Stimulated activated CD8-positive, alpha-beta memory T cell treated with anti-CD3 and anti-CD28 coated beads, Interleukin-2, amount 100 ng/mL, for 1 hour (primary cell): Measurements from ENCODE around the gene TMEM63C.

Source experiments
- DNase-seq, 2 donors: peaks; one replicate each; pipeline ENCODE4 v3.0.0-alpha.2; 2020; ENCODE audit warnings: low read depth in 2 of 2

The TMEM63C gene

DNA sequence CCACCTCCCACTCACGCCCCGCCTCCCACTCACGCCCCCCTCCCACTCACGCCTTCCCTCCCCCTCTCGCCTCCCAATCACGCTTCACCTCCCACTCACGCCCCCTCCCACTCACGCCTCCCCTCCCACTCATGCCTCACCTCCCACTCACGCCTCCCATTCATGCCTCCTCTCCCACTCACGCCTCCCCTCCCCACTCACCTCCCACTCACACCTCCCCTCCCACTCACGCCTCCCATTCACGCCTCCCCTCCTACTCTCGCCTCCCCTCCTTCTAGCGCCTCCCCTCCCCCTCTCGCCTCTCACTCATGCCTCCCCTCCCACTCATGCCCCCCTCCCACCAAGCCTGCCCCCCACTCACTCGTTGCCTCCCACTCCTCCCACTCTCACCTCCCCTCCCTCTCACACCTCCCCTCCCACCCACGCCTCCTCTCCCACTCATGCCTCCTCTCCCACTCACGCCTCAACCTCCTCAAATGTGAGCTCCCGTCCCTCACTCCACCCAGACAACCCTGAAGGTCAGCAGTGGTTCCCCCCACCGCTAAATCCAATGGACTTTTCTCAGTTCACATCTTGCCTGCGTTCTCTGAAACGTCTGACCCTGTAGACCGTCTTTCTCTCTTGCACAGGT is 39.8 kb downstream of the TMEM63C start:
- no peak for DNase-seq

DNA sequence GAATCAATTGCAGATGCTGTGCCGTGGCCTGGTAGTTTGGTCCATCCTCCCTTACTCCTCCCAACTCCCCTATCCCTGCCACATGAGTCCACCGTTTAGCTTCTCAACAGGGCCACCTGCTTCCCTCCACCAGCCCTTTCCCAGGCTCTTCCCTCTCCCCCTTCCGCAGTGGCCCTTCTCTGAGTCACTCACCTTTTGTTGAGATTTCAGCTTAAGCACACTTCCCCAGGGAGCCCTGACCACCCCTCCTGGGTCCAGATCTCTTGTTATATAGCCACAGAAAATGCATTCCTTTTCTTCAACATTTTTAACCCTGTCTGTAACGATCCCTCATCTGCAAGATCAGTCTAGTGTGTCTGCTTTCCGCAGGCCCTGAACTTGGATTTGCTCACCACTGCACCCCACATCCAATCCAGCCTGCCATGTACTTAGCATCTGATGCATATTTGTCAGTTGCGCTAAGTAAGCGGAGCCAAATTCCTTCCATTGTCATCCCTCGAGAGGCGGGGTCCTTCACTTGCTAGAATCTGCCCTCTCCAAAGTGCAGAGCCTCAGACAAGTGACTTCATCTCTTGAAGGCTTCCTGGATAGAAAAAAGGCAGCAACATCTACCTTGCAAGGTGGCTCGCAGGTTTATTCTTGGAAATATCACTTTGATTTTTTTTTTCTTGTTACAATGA is 41.1 kb downstream of the TMEM63C start:
- DNase-seq: no peak

DNA sequence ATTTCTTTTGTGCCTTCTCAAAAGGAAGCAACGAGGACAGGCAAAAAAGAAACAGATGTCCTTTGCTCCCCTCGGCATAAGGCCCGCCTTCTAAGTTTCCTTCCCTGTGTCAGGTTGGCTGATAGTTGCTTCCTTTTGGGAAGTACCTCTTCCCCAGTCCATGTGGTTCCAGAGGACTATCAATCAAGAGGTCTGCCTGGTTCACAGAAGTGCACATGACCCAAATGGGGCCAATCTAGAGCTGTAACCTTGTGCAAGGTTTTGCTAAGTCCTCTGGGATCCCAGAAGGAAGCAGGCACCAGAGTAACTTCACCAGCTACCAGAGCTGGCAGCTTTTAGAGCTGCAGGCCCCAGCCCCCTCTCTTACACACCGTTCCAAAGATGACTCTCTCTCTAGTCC is 42.6 kb downstream of the TMEM63C start:
- DNase-seq: no peak

DNA sequence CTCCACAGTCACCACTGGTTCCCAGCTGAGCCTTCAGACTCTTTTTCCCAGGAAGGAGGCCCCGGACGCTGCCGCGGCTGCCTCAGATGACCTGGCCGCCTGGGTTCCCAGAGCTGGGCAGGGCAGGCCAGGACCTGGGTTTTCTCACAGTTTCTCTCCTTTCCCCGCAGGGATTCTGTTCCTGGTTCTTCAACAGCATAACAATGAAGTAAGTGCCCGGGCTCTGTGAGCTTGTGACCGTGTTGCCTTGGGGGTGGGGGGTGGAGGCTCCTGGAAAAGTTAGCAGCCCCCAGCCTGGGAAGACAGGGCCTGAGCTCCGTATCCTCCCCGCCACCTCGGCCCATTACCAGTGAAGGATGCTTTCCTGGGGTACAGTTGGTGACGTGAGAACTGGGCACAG is 43.7 kb downstream of the TMEM63C start:
- no peak for DNase-seq

DNA sequence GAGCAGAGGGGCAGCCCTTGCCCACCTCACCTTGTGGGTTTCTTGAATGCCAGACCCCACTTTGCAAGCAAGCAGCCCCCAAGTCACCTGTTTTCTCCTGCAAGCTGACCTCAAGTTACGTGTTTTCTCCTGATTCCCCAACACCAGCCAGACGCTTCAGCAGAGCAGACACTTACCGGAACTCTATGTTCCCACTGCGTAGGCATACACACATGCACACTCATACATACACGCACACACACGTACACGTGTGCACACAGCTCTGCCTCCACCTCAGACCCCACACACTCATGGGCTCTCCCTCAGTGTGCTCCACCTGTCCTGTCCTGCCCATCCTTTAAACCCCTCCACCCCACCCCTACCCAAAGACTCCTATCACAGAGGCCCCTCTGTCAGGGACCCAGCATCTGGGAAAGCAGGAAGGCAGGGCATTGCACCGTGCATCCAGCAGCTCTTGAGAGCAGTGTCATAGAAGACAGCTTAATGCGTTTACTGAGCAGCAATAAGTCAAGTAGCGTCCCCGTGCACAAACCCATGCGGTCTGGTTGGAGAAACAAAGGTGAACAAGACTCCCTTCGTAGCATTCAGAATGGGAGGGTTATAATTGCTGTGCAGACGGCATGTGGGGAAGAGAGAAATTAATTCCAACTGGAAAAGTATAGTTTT is 44.4 kb downstream of the TMEM63C start:
- no peak for DNase-seq

DNA sequence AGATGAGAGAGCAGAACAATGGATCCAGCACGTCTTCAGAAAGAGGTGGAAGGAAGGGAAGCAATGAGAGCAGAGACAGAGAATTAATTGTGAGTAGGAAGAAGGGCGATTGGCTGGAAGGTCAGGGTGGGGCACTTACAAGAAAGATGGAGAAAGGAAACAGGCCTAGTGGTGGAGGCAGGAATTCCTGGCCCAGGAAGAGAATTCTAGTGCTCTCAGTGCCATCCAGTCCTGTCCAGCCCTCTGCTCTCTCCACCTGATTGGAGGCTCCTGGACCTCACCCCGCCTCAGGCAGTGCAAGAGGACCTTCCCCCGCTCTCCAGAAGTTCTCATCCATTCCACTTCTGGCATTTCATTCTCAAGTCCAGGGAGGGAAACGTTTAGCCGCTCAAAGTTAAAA is 46.5 kb downstream of the TMEM63C start:
- no peak for DNase-seq

DNA sequence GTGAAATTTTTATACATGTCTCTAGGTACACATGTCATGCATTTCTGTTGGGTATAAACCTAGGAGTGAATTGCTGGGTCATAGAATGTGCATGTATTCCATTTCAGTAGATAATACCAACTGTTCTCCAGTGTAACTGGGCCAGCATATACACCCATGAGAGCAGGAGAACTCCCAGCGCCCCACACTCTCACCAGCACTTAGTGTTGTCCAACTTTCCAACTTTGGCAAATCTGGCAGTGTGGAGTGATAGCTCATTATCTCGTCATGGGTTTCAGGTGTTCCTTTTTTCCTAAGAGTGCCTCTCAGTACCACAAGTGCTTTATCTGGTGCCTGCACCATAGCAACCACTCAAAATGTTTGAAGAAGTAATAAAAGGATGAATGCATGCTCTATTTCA is 49.3 kb downstream of the TMEM63C start:
- no peak for DNase-seq

DNA sequence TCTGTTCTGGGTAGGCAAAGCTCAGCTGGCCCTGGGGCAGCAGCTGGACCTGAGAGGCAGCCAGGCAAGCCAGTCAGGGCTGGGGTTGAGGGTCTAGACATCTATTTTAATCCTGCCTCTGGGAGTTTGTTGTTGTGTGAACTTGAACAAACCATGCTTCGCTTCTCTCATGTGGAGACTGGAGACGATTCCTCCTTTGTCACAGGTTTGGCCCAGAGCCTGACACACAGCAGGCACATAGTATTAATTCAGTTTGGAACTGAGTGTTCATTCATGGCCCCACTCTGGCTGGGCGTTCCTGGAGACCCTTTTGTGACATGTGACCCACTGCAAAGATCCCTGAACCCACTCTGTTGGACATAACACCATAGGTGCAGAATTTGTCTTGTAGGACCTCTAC is 50.1 kb downstream of the TMEM63C start:
- no peak for DNase-seq

DNA sequence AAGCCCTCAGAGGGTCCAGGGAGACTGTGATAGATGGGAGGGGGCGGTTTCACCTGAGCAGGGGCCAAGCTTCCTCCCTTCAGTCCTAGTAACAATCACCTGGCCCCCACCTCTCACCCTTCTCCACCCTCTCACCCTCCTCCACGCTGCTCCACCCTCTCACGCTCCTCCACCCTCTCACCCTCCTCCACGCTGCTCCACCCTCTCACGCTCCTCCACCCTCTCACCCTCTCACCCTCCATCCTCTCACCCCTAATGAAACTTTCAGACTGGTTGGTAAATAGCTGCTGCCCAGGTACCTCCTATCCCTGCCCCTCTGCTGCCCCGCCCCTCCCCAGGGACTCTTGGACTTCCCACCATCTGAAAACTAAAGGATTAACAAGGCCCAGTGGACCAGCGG is 55.2 kb downstream of the TMEM63C start:
- DNase-seq: no peak

DNA sequence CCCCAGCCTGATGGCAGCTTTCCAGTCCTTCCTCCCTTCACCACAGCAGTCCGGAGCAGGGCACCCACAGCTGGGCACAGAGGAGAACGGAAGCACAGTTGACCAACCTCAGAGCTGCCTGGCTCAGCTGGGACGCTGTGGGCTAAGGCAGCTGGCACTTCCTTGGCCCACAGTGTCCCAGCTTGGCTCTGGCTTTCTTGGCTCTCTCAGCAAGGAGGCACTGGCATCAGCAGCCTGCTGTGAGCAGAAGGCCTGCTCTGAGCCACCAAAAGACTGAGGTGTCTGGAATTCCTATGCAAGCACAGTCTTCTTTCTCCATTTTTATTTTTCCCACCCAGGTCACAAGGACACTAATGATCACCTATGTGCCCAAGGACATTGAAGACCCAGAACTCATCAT is 56.8 kb downstream of the TMEM63C start:
- DNase-seq: no peak

DNA sequence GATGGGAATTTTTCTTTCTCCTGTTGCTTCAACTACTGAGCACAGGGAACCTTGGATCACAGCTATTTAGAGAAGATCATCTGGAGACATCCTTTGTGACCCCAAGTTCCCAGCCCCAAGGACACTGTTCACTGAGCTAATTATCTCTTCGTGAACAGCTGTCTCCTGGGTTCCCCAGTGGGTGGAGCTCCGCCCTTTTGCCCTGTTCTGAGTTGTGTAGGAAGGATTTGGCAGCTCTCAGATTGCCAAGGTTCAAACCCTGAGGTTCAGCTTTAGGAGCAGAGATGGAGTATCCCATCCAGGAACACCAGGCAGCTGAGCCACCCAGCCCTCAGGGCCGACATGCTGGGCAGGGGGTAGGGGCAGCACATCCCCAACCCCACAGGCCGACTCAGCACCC is 57.4 kb downstream of the TMEM63C start:
- no peak for DNase-seq

DNA sequence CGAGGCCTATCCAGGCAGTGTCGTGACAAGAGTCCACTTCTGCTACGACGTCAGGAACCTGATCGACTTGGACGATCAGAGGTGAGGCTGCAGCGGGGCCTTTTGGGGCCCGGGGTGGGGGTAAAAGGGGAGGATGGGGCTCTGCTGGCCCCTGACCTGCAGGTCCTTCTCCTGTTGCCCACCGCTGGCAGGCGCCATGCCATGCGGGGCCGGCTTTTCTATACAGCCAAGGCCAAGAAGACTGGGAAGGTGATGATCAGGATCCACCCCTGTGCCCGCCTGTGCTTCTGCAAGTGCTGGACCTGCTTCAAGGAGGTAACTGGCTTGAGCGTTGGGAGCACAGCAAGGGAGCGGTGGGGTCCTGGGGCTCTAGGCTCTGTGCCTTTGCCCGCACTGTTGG is 57.8 kb downstream of the TMEM63C start:
- no peak for DNase-seq

DNA sequence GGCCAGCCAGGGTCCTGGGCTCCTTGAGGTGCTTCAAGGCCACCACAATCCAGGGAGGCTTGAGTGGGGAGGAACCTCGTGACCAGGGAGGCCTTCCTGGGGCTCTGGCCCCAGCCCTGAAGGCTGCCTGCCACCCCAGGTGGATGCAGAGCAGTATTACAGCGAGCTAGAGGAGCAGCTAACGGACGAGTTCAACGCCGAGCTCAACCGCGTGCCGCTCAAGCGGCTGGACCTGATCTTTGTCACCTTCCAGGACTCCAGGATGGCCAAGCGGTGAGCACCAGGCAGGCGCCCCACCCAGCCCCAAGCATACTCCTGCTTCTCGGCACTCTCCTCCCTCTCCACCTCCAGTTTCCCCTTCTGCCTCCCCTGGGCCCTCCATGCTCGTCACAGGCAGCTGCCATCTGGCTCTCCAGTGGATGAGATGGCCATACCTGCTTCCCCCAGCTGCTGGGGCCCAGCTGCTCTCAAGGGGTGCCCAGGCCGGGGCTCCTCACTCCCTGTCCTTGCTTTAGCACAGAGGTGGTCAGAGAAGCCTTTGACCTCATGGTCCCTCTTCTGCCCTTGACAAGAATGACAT is 58.8 kb downstream of the TMEM63C start:
- DNase-seq: no peak

DNA sequence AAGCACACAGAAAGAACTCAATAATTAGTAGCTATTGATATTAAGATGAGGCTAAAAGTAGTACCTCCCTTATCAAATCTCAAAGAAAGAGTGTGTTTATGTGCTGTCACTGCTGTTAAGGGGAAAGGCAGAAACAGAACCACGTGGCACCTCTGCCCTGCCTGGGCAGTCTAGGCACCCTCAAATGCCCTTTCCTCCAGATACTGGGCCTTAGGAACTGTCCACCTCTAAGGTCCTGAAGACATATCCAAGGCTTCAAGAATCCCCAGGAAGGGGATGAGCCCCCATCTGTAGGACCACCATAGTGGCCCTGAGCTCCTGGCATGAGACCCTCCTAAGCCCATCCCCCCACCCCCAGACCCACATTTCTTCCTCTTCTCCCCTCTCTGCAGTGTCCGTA is 60.4 kb downstream of the TMEM63C start:
- no peak for DNase-seq

DNA sequence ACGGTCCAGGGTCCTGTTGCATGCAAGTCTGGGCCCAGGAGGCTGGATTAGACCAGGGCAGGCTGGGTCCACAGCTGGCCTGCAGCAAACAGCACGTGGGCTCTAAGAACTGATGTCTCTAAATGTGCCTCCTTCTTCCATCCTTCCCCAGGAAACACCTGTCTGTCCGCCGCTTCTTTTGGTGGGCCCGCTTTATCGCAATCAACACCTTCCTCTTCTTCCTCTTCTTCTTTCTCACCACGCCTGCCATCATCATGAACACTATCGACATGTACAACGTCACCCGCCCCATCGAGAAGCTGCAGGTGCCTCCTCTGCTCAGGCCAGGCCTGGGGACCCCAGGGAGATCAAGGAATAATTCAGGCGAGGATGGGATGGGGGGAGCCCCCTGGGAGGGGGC is 61.2 kb downstream of the TMEM63C start:
- no peak for DNase-seq

DNA sequence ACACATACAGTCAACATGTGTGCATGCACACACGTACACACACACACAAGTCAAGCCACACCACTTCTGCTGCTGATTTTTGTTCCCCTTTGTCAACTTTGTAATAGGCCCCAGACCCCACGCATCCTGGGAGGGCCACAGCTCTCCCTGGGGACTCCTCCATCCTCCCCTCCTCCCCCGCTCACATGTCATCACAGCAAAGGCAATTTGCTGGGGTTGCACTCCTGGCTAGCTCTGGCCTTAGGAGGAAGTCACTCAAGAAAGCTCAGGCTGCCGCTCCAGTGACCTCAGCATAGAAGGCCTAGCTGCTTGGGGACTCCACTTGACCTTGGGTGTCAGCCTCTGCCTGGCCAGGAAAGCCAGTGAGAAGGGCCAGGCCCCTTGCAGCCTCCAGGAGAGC is 62.3 kb downstream of the TMEM63C start:
- no peak for DNase-seq

DNA sequence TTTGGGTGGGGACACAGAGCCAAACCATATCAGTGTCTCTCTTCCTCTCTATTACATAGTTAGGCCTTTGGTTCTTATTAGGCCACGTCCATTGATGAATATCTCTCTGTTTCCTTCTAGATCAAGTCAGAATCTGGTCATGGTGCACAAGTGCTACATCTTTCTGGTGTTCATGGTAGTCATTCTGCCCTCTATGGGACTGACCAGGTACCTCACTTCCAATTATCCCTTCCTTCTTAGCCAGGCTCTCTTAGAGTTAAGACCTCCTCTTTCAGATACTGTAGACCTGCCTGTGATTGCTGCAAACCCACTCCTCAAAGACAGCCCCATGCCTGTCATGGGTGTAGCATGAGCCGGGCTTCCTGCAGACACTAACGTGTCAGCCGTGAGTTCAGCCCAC is 64.2 kb downstream of the TMEM63C start:
- DNase-seq: no peak

DNA sequence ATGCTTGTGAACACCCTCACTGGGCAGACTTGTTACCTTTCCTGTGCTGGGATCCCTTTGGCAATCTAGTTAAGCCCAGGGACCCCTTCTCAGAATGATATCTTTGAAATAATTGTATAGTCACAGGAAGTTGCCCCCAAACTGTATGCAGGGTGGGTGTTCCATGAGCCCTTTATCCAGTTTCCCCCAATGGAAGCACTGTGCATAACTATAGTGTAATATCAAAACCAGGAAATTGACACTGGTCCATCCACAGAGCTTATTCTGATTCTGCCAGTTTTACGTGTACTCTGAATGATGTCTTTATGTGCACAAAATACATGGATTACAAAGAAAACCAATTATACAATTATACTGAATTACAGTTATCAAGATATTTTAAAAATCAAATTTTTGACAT is 65.2 kb downstream of the TMEM63C start:
- no peak for DNase-seq

DNA sequence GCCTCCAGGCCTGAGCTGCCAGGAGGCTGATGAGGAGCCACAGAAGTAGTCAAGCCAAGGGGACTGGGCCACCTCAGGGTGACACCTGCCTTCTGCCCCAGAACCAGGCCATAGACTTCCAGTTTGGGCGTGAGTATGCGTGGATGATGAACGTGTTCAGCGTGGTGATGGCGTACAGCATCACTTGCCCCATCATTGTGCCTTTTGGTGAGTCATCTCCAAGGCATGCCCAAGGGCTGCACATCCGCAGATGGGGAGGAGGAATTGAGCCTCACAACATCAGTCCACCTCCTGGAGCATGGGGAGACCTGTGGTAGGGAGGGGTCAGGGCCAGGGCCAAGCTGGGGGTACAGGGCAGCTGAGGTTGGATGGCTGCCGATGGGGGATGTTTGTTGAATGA is 67.1 kb downstream of the TMEM63C start:
- no peak for DNase-seq

DNA sequence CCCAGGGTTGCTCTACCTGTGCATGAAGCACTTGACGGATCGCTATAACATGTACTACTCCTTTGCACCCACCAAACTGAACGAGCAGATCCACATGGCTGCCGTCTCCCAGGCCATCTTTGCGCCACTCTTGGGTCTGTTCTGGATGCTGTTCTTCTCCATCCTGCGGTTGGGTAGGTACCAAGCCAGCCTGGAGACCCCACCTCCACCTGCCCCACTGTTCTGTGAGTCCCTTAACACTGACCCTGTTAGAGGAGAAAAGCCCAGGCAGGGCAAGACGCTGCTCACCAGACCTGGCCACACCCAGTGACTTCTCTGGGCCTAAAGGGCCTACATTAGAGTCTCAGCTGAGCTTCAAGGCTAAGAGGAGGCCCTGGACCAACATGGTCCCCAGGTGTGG is 67.7 kb downstream of the TMEM63C start:
- DNase-seq: no peak

DNA sequence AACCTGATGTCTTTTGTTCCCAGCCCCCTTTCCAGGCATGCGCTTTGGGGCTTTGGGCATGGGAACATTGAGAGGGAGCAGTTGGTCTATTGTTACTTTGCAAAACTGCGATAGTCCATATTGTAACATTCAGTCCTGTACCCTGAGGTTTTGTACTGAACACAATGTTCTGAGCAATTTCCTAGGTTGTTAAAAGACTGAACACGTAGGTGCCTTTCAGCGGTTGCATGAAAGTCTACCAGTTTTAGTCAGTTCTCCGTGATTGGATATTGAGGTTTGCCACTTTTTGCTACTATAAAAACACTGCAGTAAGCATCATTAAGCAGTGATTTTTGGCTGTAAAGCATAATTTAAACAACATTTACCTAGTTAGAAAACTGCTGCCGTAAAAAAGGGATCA is 69.3 kb downstream of the TMEM63C start:
- no peak for DNase-seq

DNA sequence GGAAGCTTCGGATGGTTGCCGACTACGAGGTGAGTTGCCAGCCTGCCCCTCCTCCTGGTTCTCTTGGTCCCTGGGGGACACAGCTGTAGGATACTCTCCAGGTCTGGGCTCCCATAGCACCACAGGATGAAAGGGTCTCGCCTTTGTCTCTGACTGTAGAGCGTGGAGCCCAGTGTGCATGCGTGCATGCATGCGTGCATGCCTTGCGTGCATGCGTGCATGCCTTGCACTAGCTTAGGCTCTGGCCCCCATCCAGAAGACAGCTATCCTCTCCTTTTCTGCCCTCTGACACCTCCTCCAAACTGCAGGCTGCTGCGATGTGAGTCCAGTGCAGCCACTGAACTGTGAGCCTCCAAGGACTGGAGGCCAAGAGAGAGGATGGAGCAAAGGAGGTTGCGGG is 70.3 kb downstream of the TMEM63C start:
- no peak for DNase-seq
